ENCODE measurements around the gene ZNF76.

ZNF76 gene

GRCh38 chr6:35341557-35341956, 82.0 kb downstream of the ZNF76 start:
- no peak for DNase-seq

- DNase-seq, result peak; percentile 99
These were observed 82.9 kb downstream of the ZNF76 start, which contains the start of gene PPARD for GRCh38 chr6:35342258-35343091. Gene PPARD (plus strand): TSS chr6:35342558. CDS start chr6:35411088, 68,530 bp downstream.

GRCh38 chr6:35343092-35343834, 83.7 kb downstream of the ZNF76 start:
- DNase-seq, result no peak

- no peak for DNase-seq
These were observed 84.5 kb downstream of the ZNF76 start for GRCh38 chr6:35343835-35344550.

Measured in islet precursor cell (in vitro differentiated cells).